Measurements from ENCODE around the gene DSC2. TPM values are rescaled to one million over a fixed set of nuclear protein-coding genes. Genes with fewer than 3 reads are reported as not detected.
"Not testable (repeated sequence)": the region's sequence is repeated elsewhere in the genome, so short reads cannot be mapped to it uniquely, and the experiment has no call there.

The DSC2 gene
- total RNA-seq, 2 donors from 2014 or later = 0.05 TPM; not detected in 1

DNA sequence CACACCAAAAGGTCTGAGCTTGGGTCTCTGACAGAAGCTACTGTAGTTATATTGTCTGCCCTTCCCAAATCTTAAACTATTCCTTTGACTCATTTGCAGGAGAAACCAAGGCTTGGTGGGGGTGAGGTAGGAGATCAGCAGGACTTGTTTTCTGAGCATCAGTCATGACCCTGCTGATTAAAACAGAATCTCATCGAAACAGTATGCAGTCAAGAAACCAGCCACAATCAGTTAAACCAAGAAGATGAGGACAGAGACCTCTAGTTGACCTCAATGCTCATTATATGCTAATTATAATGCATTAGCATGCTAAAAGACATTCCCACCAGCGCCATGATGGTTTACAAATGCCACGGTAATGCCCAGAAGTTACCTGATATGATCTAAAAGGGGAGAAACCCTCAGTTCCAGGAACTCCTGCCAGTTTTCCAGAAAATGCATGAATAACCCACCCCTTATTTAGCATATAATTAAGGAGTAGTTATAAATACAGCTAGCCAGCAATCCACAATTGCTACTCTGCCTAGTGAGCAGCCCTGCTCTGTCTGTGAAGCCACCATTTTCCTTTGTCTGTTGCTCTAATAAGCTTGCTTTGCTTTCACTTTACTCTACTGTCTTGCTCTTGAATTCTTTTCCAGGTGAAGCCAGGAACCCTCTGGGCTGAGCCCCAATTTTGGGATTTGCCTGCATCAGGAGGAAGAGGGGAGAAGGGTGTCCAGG, 86.3 kb downstream of the DSC2 start:
- no peaks in the 10 kb centered on the region for H3K27me3 Mint-ChIP-seq
- H3K4me1 Mint-ChIP-seq = no peaks in the 10 kb centered on the region
- H3K9me3 ChIP-seq (ENCODE audit: control insufficient read depth, low read length, poor library complexity, severe bottlenecking) = no peaks in the 10 kb centered on the region
- no peak for ATAC-seq
- no peaks in the 10 kb centered on the region for H3K36me3 Mint-ChIP-seq (ENCODE audit: low read depth)
- no peak overlapping the region for H3K4me3 Mint-ChIP-seq
- H3K27ac Mint-ChIP-seq = no peak overlapping the region
- DNase-seq = no peak

DNA sequence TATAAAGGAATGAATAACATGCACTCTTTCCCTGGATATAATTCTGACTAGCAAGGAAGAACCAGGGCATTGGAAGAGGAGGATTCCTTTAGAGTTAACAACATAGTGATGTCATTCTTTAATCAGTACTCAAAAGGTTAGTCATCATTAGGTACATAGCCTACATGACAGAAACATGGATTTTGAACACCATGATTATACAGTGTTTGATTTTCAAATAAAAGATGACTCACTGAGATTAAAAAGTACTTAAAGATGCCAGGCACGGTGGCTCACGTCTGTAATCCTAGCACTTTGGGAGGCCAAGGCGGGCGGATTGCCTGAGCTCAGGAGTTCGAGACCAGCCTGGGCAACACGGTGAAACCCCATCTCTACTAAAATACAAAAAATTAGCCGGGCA, 90.8 kb downstream of the DSC2 start:
- not testable (repeated sequence) for H3K27me3 Mint-ChIP-seq; ATAC-seq; H3K9me3 ChIP-seq (ENCODE audit: control insufficient read depth, low read length, poor library complexity, severe bottlenecking); H3K4me1 Mint-ChIP-seq; DNase-seq; H3K36me3 Mint-ChIP-seq (ENCODE audit: low read depth); H3K4me3 Mint-ChIP-seq; H3K27ac Mint-ChIP-seq

DNA sequence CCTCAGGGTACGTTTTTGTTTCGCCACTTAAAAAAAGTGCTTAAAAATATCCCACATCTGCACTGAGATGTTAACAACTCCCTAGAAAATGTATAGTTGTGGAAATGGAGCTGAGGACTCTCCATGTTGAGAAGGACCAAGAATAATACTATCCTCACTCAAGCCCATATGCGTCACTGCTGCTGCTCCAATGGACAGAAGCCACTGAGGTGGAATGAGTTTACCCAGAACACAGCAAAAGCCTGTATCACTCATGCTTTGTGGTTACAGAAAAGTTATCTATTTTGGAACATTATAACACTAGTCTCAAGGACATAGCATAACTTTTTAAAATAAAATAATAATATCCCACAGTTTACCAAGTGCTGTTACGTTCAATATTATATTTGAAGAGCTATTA, 91.6 kb downstream of the DSC2 start:
- no peaks in the 10 kb centered on the region for H3K36me3 Mint-ChIP-seq (ENCODE audit: low read depth)
- ATAC-seq (no peak), DNase-seq (no peak)
- no peak overlapping the region for H3K27ac Mint-ChIP-seq
- H3K9me3 ChIP-seq (ENCODE audit: control insufficient read depth, low read length, poor library complexity, severe bottlenecking) = no peaks in the 10 kb centered on the region
- no peaks in the 10 kb centered on the region for H3K4me1 Mint-ChIP-seq
- H3K27me3 Mint-ChIP-seq = no peaks in the 10 kb centered on the region
- no peak overlapping the region for H3K4me3 Mint-ChIP-seq

Other genes with a start within 250 kb of the DSC2 start
- not detected for gene DSC3, start 59.7 kb downstream of the DSC2 start, total RNA-seq
- under 1 TPM; 0.15 to 0.16 TPM for gene DSC1, start 60.4 kb upstream of the DSC2 start, total RNA-seq
- not detected for gene DSG1, start 215.7 kb upstream of the DSC2 start, total RNA-seq

Data from T-helper 17 cell (primary cell).